HepG2 (cell line): ENCODE data around the gene CXXC5. TPM values are rescaled to one million over a fixed set of nuclear protein-coding genes. Genes with fewer than 3 reads are reported as not detected.

Source experiments
- ATF4 ChIP-seq, 2 experiments: fragments of 450-650 bp in 1 of 2; sonication (generic) in 1 of 2; formaldehyde crosslinking; IDR thresholded peaks; 2 replicates each; pipeline versions ENCODE4 v1.5.0 to v1.8.0; 2020 to 2022; ENCODE audit warnings: mild to moderate bottlenecking in 1 of 2, missing genetic modification reagents in 1 of 2
- CEBPZ ChIP-seq: IDR thresholded peaks from 2 replicates; pipeline ENCODE4 v1.6.1; 2012; ENCODE audit warnings: low read length, improper control_type of control experiment
- GLI4 ChIP-seq: sonication (generic); formaldehyde crosslinking; IDR thresholded peaks from 2 replicates; pipeline ENCODE4 v1.5.1; 2020; ENCODE audit warnings: missing genetic modification reagents, mild to moderate bottlenecking, moderate library complexity, borderline replicate concordance
- HIVEP1 ChIP-seq: sonication (generic); formaldehyde crosslinking; IDR thresholded peaks from 2 replicates; pipeline ENCODE4 v1.4.0; 2020; ENCODE audit warnings: mild to moderate bottlenecking, missing genetic modification reagents
- KLF16 ChIP-seq, 2 experiments: sonication (generic) in 1 of 2; formaldehyde crosslinking in 1 of 2; IDR thresholded peaks; 2 replicates each; pipeline versions ENCODE4 v1.6.1 to v1.8.0; 2016 to 2023; ENCODE audit warnings: missing genetic modification reagents in 2 of 2, missing compliant biosample characterization in 1 of 2
- MAFF ChIP-seq: IDR thresholded peaks from 2 replicates; pipeline ENCODE4 v1.6.1; 2011; ENCODE audit warnings: low read depth, low read length, improper control_type of control experiment
- PHF8 ChIP-seq: sonication (generic); formaldehyde crosslinking; IDR thresholded peaks from 2 replicates; pipeline ENCODE4 v1.5.0; 2020; ENCODE audit warnings: missing genetic modification reagents
- SNAPC2 ChIP-seq: sonication (generic); formaldehyde crosslinking; IDR thresholded peaks from 2 replicates; pipeline ENCODE4 v1.8.1; 2022; ENCODE audit warnings: mild to moderate bottlenecking, missing genetic modification reagents
- TGIF2 ChIP-seq: IDR thresholded peaks from 2 replicates; pipeline ENCODE4 v1.6.1; 2016; ENCODE audit warnings: control low read depth, missing compliant biosample characterization
- ZFP1 ChIP-seq: IDR thresholded peaks from 2 replicates; pipeline ENCODE4 v1.6.1; 2016
- ZFP91 ChIP-seq: sonication (generic); formaldehyde crosslinking; IDR thresholded peaks from 2 replicates; pipeline ENCODE4 v1.9.0; 2022; ENCODE audit warnings: missing genetic modification reagents, mild to moderate bottlenecking, borderline replicate concordance
- ZMYM2 ChIP-seq: sonication (generic); formaldehyde crosslinking; IDR thresholded peaks from 2 replicates; pipeline ENCODE4 v1.8.0; 2022; ENCODE audit warnings: mild to moderate bottlenecking, missing genetic modification reagents
- ZNF256 ChIP-seq: sonication (generic); formaldehyde crosslinking; conservative IDR thresholded peaks from 2 replicates; pipeline ENCODE4 v1.4.0; 2020; ENCODE audit warnings: missing genetic modification reagents
- ZNF451 ChIP-seq: sonication (generic); formaldehyde crosslinking; IDR thresholded peaks from 2 replicates; pipeline ENCODE4 v1.5.0; 2020; ENCODE audit warnings: mild to moderate bottlenecking, missing genetic modification reagents
- ZNF547 ChIP-seq: sonication (generic); formaldehyde crosslinking; IDR thresholded peaks from 2 replicates; pipeline ENCODE4 v1.5.1; 2020; ENCODE audit warnings: mild to moderate bottlenecking, missing genetic modification reagents
- ZNF557 ChIP-seq: sonication (generic); formaldehyde crosslinking; IDR thresholded peaks from 2 replicates; pipeline ENCODE4 v1.4.0; 2020; ENCODE audit warnings: missing genetic modification reagents
- ZNF576 ChIP-seq: sonication (generic); formaldehyde crosslinking; IDR thresholded peaks from 2 replicates; pipeline ENCODE4 v1.4.0; 2020; ENCODE audit warnings: mild to moderate bottlenecking, missing genetic modification reagents
- ZNF607 ChIP-seq: sonication (generic); formaldehyde crosslinking; IDR thresholded peaks from 2 replicates; pipeline ENCODE4 v1.5.1; 2020; ENCODE audit warnings: missing genetic modification reagents, mild to moderate bottlenecking, borderline replicate concordance
- ZNF747 ChIP-seq: sonication (generic); formaldehyde crosslinking; IDR thresholded peaks from 2 replicates; pipeline ENCODE4 v1.8.1; 2023; ENCODE audit warnings: missing genetic modification reagents, mild to moderate bottlenecking, borderline replicate concordance
- polyA plus RNA-seq, 8 experiments: library from polyadenylated mRNA; depleted of rRNA in 3 of 8; stranded (reverse) in 7 of 8; unstranded in 1 of 8; fragments of >200 nt; fragmentation: Illumina TruSeq in 4 of 8; extraction: Trizol in 4 of 8; gene quantifications; 2 replicates each; pipeline versions ENCODE4 v1.2.1 to v1.2.3, GENCODE V29; 2011 to 2016; ENCODE audit warnings: low read depth in 4 of 8, missing spikeins in 1 of 8, mixed read lengths in 1 of 8; ENCODE audit not compliant: insufficient read depth in 1 of 8
- total RNA-seq, 5 experiments: library from RNA; depleted of rRNA; stranded (reverse); fragments of >200 nt; fragmentation: Illumina TruSeq; extraction: Trizol; gene quantifications; 2 replicates each; pipeline ENCODE4 v1.2.3, GENCODE V29; 2016; ENCODE audit warnings: low read depth in 1 of 5
- TF ChIP-seq, protein P1 (sequence below): sonication (generic); formaldehyde crosslinking; IDR thresholded peaks from 2 replicates; pipeline ENCODE4 v1.4.0; 2020; ENCODE audit warnings: missing genetic modification reagents, mild to moderate bottlenecking, borderline replicate concordance
- TF ChIP-seq, protein P2 (sequence below): sonication (generic); formaldehyde crosslinking; IDR thresholded peaks from 2 replicates; pipeline ENCODE4 v1.5.1; 2020; ENCODE audit warnings: mild to moderate bottlenecking, missing genetic modification reagents, borderline replicate concordance

The CXXC5 gene
- total and polyA plus RNA-seq, 2 of the 13 experiments (the other 11 are each of a cell fraction or from before 2014, with no cell fraction given), result 32.3 to 33.0 TPM

DNA sequence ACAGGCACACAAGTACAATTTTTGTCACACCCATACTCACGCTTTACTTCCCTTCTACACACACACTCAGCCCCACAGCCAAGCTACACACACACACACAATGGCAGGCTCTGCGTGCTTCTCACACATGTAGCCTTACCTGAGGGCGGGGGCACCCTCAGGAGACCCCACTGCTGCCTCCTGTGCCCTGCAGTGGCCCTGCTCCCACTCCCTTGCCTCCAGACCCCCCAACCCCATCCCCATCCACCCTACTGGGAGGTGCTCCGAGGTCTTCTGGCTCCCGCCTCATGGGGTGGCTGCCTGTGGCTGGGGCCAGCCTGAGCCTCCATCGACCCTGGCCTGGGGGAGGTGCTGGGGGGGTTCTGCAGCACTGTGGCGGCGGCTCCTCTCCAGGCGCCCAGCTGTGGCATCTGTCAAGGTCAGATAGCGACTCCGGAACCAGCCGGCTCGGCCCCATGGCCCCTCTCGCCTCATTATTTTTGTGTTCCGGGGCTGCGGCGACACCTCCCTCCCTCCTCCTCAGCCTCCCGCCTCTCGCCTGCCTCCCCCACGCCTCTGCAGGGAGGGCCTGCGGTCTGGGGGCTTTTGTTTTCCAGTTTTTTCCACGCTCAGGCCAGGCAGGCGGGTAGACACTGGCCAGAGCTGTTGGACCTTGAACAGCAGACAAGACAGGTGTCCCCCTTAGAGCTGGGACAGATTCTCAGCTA, 21.7 kb downstream of the CXXC5 start (continued):
- TF ChIP-seq ZNF576 (no peak), GLI4 (CRISPR knock-in tag) (0 out of 2 replicates have a peak, but pooled peaks have one; percentile 35), TGIF2 (CRISPR knock-in tag) (0 out of 2 replicates have a peak, but pooled peaks have one; percentile 40), ZNF451 (CRISPR knock-in tag) (no peak), KLF16 (CRISPR knock-in tag; IDR thresholded peaks at IDR 0.05) (0 out of 4 replicates have a peak, but pooled peaks of 1 of the 2 experiments have one; percentile 44), ZFP1 (CRISPR knock-in tag) (no peak), ZNF607 (CRISPR knock-in tag) (no peak), PHF8 (CRISPR knock-in tag) (no peak), ZNF557 (CRISPR knock-in tag) (no peak), ATF4 (CRISPR knock-in tag; IDR thresholded peaks at IDR 0.05) (no peak), ZNF747 (CRISPR knock-in tag) (no peak; the same call in 1 of the 2 replicates), ZMYM2 (CRISPR knock-in tag) (no peak), ZNF256 (CRISPR knock-in tag) (no peak), MAFF (no peak), ZNF547 (CRISPR knock-in tag) (no peak), SNAPC2 (CRISPR knock-in tag) (no peak), ZFP91 (CRISPR knock-in tag) (peak; percentile 66; the same call in 1 of the 2 replicates), CEBPZ (no peak), HIVEP1 (CRISPR knock-in tag) (0 out of 2 replicates have a peak, but pooled peaks have one; percentile 58)
- TF ChIP-seq, protein P1, sequence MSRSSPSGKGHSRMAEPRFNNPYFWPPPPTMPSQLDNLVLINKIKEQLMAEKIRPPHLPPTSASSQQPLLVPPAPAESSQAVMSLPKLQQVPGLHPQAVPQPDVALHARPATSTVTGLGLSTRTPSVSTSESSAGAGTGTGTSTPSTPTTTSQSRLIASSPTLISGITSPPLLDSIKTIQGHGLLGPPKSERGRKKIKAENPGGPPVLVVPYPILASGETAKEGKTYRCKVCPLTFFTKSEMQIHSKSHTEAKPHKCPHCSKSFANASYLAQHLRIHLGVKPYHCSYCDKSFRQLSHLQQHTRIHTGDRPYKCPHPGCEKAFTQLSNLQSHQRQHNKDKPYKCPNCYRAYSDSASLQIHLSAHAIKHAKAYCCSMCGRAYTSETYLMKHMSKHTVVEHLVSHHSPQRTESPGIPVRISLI (CRISPR knock-in tag), result no peak; the same call in 1 of the 2 replicates
- TF ChIP-seq, protein P2, sequence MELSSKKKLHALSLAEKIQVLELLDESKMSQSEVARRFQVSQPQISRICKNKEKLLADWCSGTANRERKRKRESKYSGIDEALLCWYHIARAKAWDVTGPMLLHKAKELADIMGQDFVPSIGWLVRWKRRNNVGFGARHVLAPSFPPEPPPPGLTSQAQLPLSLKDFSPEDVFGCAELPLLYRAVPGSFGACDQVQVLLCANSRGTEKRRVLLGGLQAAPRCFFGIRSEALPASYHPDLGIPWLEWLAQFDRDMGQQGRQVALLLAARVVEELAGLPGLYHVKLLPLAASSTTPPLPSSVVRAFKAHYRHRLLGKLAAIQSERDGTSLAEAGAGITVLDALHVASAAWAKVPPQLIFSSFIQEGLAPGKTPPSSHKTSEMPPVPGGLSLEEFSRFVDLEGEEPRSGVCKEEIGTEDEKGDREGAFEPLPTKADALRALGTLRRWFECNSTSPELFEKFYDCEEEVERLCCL (CRISPR knock-in tag), result no peak
